ENCODE data around the gene SKAP1. TPM values are rescaled to one million over a fixed set of nuclear protein-coding genes. Genes with fewer than 3 reads are reported as not detected.

The SKAP1 gene
- total and polyA plus RNA-seq, 2 experiments from 2014 or later, result 0.27 TPM; not detected in 1

DNA sequence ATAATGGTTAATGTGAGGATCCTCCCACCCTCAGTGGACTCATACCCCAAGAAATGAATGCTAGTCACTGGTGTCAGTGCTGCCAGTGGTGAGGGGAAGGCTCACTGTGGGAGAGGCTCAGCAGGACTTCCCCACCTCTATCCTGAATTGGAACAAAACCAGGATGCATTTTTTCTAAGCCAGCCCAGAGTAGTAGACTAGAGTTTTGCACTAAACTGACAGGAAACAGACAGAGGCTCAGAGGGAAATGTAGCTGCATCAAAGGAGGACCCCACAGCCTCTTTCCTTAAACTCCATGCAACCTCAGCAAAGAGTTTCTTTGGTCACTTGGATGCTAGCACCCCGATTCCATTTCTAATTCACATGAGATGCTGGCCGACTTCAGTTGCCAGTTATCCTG is 10.7 kb upstream of the SKAP1 start (continued):
- TF ChIP-seq, protein P1, sequence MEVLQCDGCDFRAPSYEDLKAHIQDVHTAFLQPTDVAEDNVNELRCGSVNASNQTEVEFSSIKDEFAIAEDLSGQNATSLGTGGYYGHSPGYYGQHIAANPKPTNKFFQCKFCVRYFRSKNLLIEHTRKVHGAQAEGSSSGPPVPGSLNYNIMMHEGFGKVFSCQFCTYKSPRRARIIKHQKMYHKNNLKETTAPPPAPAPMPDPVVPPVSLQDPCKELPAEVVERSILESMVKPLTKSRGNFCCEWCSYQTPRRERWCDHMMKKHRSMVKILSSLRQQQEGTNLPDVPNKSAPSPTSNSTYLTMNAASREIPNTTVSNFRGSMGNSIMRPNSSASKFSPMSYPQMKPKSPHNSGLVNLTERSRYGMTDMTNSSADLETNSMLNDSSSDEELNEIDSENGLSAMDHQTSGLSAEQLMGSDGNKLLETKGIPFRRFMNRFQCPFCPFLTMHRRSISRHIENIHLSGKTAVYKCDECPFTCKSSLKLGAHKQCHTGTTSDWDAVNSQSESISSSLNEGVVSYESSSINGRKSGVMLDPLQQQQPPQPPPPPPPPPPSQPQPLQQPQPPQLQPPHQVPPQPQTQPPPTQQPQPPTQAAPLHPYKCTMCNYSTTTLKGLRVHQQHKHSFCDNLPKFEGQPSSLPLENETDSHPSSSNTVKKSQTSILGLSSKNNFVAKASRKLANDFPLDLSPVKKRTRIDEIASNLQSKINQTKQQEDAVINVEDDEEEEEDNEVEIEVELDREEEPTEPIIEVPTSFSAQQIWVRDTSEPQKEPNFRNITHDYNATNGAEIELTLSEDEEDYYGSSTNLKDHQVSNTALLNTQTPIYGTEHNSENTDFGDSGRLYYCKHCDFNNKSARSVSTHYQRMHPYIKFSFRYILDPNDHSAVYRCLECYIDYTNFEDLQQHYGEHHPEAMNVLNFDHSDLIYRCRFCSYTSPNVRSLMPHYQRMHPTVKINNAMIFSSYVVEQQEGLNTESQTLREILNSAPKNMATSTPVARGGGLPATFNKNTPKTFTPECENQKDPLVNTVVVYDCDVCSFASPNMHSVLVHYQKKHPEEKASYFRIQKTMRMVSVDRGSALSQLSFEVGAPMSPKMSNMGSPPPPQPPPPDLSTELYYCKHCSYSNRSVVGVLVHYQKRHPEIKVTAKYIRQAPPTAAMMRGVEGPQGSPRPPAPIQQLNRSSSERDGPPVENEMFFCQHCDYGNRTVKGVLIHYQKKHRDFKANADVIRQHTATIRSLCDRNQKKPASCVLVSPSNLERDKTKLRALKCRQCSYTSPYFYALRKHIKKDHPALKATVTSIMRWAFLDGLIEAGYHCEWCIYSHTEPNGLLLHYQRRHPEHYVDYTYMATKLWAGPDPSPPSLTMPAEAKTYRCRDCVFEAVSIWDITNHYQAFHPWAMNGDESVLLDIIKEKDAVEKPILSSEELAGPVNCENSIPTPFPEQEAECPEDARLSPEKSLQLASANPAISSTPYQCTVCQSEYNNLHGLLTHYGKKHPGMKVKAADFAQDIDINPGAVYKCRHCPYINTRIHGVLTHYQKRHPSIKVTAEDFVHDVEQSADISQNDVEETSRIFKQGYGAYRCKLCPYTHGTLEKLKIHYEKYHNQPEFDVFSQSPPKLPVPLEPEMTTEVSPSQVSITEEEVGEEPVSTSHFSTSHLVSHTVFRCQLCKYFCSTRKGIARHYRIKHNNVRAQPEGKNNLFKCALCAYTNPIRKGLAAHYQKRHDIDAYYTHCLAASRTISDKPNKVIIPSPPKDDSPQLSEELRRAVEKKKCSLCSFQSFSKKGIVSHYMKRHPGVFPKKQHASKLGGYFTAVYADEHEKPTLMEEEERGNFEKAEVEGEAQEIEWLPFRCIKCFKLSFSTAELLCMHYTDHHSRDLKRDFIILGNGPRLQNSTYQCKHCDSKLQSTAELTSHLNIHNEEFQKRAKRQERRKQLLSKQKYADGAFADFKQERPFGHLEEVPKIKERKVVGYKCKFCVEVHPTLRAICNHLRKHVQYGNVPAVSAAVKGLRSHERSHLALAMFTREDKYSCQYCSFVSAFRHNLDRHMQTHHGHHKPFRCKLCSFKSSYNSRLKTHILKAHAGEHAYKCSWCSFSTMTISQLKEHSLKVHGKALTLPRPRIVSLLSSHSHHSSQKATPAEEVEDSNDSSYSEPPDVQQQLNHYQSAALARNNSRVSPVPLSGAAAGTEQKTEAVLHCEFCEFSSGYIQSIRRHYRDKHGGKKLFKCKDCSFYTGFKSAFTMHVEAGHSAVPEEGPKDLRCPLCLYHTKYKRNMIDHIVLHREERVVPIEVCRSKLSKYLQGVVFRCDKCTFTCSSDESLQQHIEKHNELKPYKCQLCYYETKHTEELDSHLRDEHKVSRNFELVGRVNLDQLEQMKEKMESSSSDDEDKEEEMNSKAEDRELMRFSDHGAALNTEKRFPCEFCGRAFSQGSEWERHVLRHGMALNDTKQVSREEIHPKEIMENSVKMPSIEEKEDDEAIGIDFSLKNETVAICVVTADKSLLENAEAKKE (CRISPR knock-in tag; IDR thresholded peaks at IDR 0.05), result no peak

DNA sequence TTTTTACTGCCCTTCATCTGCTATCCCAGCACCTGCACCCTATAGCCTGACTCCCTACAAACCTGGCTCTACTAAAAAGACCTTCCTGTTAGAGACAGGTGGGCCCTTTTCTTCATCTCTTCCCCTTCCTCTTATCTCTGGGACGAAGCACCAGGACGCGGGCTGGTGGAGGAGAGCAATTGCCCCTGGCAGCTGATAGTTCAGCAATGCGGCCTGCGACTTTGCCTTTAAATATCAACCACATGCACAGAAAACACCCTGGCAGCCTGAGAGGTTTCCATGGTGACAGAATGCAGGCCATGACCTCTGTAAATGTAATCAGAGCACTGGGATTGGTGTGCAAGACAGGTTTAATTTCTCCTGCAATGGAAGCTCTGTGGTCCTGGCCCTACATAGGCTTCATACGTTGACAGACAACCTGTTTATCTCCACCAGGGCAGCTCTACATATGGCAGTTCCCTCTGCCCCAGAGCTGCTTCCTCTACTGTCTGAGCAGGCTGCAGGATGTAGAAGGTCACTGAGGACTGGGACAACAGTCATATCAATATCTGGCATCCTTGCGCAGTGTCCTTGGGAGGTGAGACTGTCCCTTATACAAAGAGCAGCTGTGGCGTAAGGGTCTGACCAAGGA is 10.0 kb upstream of the SKAP1 start:
- Mint-ChIP-seq H3K36me3 (ENCODE audit: low read depth) (no peaks in the 10 kb centered on the region), H3K9me3 (no peaks in the 10 kb centered on the region), H3K27ac (no peak overlapping the region), H3K4me3 (no peak overlapping the region), H3K4me1 (no peaks in the 10 kb centered on the region), H3K27me3 (ENCODE audit: insufficient read depth, low read depth, poor library complexity) (peaks cover 9% of the 10 kb centered on the region)
- Histone ChIP-seq H3K4me1 (ENCODE audit: insufficient read depth) (no peaks in the 10 kb centered on the region), H3K79me2 (replicated peaks; ENCODE audit: insufficient read depth) (no peaks in the 10 kb centered on the region), H3K9me2 (ENCODE audit: insufficient read depth) (peaks cover 7% of the 10 kb centered on the region), H3F3A (replicated peaks; ENCODE audit: low read depth) (no peaks in the 10 kb centered on the region), H2AFZ (no peak overlapping the region), H3K36me3 (ENCODE audit: insufficient read depth) (no peaks in the 10 kb centered on the region), H3K27ac (ENCODE audit: low read depth) (no peak overlapping the region), H3K4me2 (no peak overlapping the region), H3K27me3 (ENCODE audit: insufficient read depth) (0 out of 2 replicates have a peak, but pooled peaks cover 5% of the 10 kb centered on the region), H4K20me1 (replicated peaks; ENCODE audit: insufficient read depth) (no peaks in the 10 kb centered on the region), H3K4me3 (no peak overlapping the region)
- ATAC-seq, result no peak
- no peak for DNase-seq (ENCODE audit: low spot score)
- no peak for TF ChIP-seq CREB1 (CRISPR knock-in tag; IDR thresholded peaks at IDR 0.05; ENCODE audit: low read depth)
- TF ChIP-seq, protein P2, sequence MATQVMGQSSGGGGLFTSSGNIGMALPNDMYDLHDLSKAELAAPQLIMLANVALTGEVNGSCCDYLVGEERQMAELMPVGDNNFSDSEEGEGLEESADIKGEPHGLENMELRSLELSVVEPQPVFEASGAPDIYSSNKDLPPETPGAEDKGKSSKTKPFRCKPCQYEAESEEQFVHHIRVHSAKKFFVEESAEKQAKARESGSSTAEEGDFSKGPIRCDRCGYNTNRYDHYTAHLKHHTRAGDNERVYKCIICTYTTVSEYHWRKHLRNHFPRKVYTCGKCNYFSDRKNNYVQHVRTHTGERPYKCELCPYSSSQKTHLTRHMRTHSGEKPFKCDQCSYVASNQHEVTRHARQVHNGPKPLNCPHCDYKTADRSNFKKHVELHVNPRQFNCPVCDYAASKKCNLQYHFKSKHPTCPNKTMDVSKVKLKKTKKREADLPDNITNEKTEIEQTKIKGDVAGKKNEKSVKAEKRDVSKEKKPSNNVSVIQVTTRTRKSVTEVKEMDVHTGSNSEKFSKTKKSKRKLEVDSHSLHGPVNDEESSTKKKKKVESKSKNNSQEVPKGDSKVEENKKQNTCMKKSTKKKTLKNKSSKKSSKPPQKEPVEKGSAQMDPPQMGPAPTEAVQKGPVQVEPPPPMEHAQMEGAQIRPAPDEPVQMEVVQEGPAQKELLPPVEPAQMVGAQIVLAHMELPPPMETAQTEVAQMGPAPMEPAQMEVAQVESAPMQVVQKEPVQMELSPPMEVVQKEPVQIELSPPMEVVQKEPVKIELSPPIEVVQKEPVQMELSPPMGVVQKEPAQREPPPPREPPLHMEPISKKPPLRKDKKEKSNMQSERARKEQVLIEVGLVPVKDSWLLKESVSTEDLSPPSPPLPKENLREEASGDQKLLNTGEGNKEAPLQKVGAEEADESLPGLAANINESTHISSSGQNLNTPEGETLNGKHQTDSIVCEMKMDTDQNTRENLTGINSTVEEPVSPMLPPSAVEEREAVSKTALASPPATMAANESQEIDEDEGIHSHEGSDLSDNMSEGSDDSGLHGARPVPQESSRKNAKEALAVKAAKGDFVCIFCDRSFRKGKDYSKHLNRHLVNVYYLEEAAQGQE (IDR thresholded peaks at IDR 0.05; ENCODE audit: unreplicated experiment), result no peak
- no peak for TF ChIP-seq EZH2phosphoT487 (IDR thresholded peaks at IDR 0.05; ENCODE audit: unreplicated experiment)
- no peak for TF ChIP-seq STAT1 (IDR thresholded peaks at IDR 0.05; ENCODE audit: unreplicated experiment)
- TF ChIP-seq, protein P3, sequence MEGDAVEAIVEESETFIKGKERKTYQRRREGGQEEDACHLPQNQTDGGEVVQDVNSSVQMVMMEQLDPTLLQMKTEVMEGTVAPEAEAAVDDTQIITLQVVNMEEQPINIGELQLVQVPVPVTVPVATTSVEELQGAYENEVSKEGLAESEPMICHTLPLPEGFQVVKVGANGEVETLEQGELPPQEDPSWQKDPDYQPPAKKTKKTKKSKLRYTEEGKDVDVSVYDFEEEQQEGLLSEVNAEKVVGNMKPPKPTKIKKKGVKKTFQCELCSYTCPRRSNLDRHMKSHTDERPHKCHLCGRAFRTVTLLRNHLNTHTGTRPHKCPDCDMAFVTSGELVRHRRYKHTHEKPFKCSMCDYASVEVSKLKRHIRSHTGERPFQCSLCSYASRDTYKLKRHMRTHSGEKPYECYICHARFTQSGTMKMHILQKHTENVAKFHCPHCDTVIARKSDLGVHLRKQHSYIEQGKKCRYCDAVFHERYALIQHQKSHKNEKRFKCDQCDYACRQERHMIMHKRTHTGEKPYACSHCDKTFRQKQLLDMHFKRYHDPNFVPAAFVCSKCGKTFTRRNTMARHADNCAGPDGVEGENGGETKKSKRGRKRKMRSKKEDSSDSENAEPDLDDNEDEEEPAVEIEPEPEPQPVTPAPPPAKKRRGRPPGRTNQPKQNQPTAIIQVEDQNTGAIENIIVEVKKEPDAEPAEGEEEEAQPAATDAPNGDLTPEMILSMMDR (conservative IDR thresholded peaks at IDR 0.05; ENCODE audit: low read depth in 2 of 2), result no peak

Measured in GM23338 (cell line).